GM12872 (cell line): ENCODE results near the gene ACTA1.

ENCODE experiments used
- TF ChIP-seq, protein P1 (sequence below): IDR thresholded peaks from 3 replicates; pipeline ENCODE4 v1.5.1; 2011; ENCODE audit warnings: low read depth, mild to moderate bottlenecking, low read length, moderate library complexity; ENCODE audit not compliant: insufficient read depth

ACTA1 gene

GRCh38 chr1:229390130-229390529 lies 43.8 kb downstream of the ACTA1 start:
- TF ChIP-seq, protein P1, sequence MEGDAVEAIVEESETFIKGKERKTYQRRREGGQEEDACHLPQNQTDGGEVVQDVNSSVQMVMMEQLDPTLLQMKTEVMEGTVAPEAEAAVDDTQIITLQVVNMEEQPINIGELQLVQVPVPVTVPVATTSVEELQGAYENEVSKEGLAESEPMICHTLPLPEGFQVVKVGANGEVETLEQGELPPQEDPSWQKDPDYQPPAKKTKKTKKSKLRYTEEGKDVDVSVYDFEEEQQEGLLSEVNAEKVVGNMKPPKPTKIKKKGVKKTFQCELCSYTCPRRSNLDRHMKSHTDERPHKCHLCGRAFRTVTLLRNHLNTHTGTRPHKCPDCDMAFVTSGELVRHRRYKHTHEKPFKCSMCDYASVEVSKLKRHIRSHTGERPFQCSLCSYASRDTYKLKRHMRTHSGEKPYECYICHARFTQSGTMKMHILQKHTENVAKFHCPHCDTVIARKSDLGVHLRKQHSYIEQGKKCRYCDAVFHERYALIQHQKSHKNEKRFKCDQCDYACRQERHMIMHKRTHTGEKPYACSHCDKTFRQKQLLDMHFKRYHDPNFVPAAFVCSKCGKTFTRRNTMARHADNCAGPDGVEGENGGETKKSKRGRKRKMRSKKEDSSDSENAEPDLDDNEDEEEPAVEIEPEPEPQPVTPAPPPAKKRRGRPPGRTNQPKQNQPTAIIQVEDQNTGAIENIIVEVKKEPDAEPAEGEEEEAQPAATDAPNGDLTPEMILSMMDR: no peak

DNA sequence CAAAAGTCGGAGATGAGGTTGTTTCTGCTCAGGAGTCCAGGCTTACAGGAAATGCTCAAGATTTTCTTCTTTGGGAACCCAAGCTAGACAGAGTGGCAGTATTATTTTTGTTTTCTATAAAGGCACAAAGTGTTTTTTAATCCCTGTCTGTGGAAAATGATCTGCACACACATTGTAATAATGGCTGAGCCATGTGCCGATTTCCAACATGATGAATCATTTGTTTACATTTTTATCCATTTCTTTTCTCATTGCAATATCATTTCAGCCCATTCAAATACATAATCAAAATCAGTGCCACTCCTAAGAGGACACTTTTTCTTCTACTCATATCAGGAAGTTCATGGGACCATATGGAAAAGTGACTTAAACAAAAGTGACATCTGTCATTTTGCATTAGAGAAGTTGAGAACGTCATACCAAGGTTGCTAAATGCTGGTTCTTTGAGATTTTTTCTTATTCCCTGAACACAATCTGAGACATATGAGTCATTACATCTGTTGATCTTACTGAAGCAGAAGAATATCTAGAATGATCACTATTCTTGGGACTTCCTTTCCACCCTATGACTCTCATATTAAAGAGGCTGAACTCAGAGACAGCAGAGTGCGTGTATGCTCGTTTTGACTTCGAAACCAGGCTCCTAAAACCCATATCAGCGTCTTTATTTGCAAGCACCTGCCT lies 44.9 kb downstream of the ACTA1 start:
- TF ChIP-seq, protein P1: no peak

- TF ChIP-seq, protein P1: no peak
Observed at GRCh38 chr1:229385853-229386456, 47.9 kb downstream of the ACTA1 start.

DNA sequence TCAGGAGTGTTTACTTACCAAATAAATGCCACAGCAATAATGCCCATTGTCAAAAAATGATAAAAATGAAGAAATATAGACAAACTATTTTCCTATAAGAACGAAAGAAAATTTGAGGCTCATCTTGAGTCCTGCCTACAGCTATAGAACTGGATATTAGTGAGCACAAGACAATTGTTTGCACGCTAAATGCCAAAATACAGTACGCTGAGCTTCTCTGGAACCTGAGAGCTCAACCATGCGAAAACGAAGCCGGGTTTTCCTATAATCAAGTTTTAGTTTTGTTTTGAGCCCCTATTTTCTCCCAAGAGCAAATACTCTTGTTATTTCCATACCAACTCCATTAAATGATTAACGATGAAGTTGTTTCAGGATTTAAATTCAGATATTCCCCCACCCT lies 49.1 kb downstream of the ACTA1 start:
- TF ChIP-seq, protein P1: no peak

- TF ChIP-seq, protein P1: no peak
Observed at GRCh38 chr1:229383961-229384360, 49.9 kb downstream of the ACTA1 start.

DNA sequence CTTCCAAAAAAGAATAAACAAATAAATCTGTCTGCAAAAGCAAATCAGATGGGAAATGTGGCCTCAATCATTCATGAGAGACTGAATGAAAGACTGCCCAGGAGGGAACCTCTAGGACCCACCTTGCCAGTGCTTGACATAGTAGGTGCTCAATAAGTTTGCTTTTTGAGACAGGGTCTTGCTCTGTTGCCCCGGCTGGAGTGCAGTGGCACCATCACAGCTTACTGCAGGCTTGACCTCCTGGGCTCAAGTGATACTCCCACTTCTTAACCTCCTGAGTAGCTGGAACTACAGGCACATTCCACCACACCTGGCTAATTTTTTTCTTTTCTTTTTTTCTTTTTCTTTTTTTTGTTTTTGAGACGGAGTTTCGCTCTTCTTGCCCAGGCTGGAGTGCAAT lies 50.7 kb downstream of the ACTA1 start:
- TF ChIP-seq, protein P1: no peak
